DMS79 (cell line): ENCODE data around the gene HYOU1.
A peak's percentile ranks its signal among the peaks of the same experiment; 100 is the strongest.
"Not testable (repeated sequence)": the region's sequence is repeated elsewhere in the genome, so short reads cannot be mapped to it uniquely, and the experiment has no call there.

Experiments used
- DNase-seq: peaks from one replicate; lab custom pipeline; 2025; lab: John Stamatoyannopoulos, UW

The HYOU1 gene

GRCh38 chr11:119018074-119018938 is 38.7 kb downstream of the HYOU1 start, which contains the start of the genes RPS25 and TRAPPC4:
TSS of gene RPS25 (minus strand) at chr11:119018343. CDS start at chr11:119018284, 59 bp downstream.
TSS of gene TRAPPC4 (plus strand) at chr11:119018766. CDS start at chr11:119018796, 30 bp downstream.
- DNase-seq = peak; percentile 99

GRCh38 chr11:119017377-119017776 is 39.6 kb downstream of the HYOU1 start:
- not testable (repeated sequence) for DNase-seq

- DNase-seq = no peak
Measured at GRCh38 chr11:119016216-119017009, 40.6 kb downstream of the HYOU1 start.

- no peak for DNase-seq
Measured at GRCh38 chr11:119015054-119015611, 41.9 kb downstream of the HYOU1 start.

GRCh38 chr11:119014209-119014924 is 42.6 kb downstream of the HYOU1 start:
- DNase-seq = no peak

GRCh38 chr11:119012629-119013170 is 44.3 kb downstream of the HYOU1 start:
- DNase-seq = no peak

GRCh38 chr11:119011476-119012053 is 45.4 kb downstream of the HYOU1 start:
- DNase-seq = no peak

- no peak for DNase-seq
Measured at GRCh38 chr11:119006656-119007055, 50.3 kb downstream of the HYOU1 start.

GRCh38 chr11:119000906-119001305 is 56.1 kb downstream of the HYOU1 start:
- no peak for DNase-seq

- no peak for DNase-seq
Measured at GRCh38 chr11:118998822-118999221, 58.2 kb downstream of the HYOU1 start.

- DNase-seq = no peak
Measured at GRCh38 chr11:118998388-118998717, 58.7 kb downstream of the HYOU1 start.

- peak; percentile 90 for DNase-seq
Measured at GRCh38 chr11:118997627-118998387, 59.2 kb downstream of the HYOU1 start, which contains the start of gene CENATAC. TSS of gene CENATAC (plus strand) at chr11:118998138. CDS start at chr11:118998198, 60 bp downstream.

- no peak for DNase-seq
Measured at GRCh38 chr11:118996926-118997626, 59.9 kb downstream of the HYOU1 start.
